ENCODE measurements around the gene AIFM3. TPM values are rescaled to one million over a fixed set of nuclear protein-coding genes. Genes with fewer than 3 reads are reported as not detected.

The AIFM3 gene
- total and polyA plus RNA-seq, 7 donors = 0.25 to 0.77 (median 0.53) TPM

DNA sequence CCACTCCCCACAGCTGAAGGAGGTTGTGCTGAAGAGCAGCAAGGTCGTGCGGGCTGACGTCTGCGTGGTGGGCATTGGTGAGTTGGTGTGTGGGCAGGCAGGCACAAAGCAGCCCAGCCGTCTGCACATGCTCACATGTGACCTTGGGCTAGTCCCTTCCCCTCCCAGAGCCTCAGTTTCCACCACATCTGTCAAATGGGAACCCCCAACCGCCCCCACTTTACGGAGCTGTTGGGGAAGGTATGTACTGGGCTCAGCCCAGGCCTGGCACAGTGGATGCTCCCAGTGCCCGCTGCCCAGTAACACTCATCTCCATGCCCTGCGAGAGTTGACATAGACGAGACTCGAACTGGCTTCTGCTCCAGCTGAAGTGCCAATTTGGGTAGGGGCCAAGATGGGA is 10.0 kb downstream of the AIFM3 start:
- 72 to 81% (median 79%) methylated on average over 11 of the region's 11 CpGs for WGBS, 3 donors
- H3K27me3 ChIP-seq (ENCODE audit: insufficient read depth in 3 of 3, low read length in 2 of 3) = no peaks in the 10 kb centered on the region
- TF ChIP-seq, protein P1, sequence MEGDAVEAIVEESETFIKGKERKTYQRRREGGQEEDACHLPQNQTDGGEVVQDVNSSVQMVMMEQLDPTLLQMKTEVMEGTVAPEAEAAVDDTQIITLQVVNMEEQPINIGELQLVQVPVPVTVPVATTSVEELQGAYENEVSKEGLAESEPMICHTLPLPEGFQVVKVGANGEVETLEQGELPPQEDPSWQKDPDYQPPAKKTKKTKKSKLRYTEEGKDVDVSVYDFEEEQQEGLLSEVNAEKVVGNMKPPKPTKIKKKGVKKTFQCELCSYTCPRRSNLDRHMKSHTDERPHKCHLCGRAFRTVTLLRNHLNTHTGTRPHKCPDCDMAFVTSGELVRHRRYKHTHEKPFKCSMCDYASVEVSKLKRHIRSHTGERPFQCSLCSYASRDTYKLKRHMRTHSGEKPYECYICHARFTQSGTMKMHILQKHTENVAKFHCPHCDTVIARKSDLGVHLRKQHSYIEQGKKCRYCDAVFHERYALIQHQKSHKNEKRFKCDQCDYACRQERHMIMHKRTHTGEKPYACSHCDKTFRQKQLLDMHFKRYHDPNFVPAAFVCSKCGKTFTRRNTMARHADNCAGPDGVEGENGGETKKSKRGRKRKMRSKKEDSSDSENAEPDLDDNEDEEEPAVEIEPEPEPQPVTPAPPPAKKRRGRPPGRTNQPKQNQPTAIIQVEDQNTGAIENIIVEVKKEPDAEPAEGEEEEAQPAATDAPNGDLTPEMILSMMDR (IDR thresholded peaks at IDR 0.05) = no peak
- no peak overlapping the region for H3K4me3 ChIP-seq
- H3K4me1 ChIP-seq = peaks cover 20% of the 10 kb centered on the region
- intact Hi-C loops (cut with DNase I) = no loop called here
- ATAC-seq (no peak), DNase-seq (no peak)
- H3K9me3 ChIP-seq = no peaks in the 10 kb centered on the region
- no peak overlapping the region for H3K27ac ChIP-seq
- H3K36me3 ChIP-seq (ENCODE audit: insufficient read depth in 1 of 2, low read depth in 1 of 2) = no peaks in the 10 kb centered on the region

DNA sequence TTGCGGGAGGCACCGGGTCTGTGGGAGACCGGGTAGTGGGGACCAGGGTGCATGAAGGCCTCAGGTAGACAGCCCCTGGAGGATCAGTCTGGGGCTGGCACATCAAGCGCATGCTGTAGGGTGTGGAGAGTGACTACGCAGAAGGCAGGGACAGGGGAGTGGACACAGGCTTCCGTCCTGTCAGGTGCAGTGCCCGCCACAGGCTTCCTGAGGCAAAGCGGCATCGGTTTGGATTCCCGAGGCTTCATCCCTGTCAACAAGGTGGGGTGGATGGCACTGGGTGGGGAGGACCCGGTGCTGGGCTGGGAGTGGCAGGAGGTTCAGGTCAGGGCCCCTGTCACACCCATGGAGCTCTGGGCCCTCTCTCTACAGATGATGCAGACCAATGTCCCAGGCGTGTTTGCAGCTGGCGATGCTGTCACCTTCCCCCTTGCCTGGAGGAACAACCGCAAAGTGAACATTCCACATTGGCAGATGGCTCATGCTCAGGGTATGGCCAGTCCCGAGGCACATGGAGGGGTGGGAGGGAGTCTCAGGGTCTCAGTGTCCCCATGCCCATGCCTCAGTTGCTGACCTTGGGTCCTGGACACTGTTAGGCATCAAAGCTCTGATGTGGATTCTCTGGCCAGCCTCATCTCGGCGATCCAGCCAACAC is 10.6 kb downstream of the AIFM3 start:
- H3K27ac ChIP-seq = no peak overlapping the region
- WGBS, 3 donors = 79 to 90% (median 80%) methylated on average over 16 to 17 of the region's 17 CpGs
- H3K4me1 ChIP-seq = peaks cover 20% of the 10 kb centered on the region
- H3K4me3 ChIP-seq = no peak overlapping the region
- ATAC-seq (no peak), DNase-seq (no peak)
- TF ChIP-seq, protein P1 (IDR thresholded peaks at IDR 0.05) = no peak
- no peaks in the 10 kb centered on the region for H3K9me3 ChIP-seq
- intact Hi-C loops (cut with DNase I) = no loop called here
- no peaks in the 10 kb centered on the region for H3K27me3 ChIP-seq (ENCODE audit: insufficient read depth in 3 of 3, low read length in 2 of 3)
- no peaks in the 10 kb centered on the region for H3K36me3 ChIP-seq (ENCODE audit: insufficient read depth in 1 of 2, low read depth in 1 of 2)

DNA sequence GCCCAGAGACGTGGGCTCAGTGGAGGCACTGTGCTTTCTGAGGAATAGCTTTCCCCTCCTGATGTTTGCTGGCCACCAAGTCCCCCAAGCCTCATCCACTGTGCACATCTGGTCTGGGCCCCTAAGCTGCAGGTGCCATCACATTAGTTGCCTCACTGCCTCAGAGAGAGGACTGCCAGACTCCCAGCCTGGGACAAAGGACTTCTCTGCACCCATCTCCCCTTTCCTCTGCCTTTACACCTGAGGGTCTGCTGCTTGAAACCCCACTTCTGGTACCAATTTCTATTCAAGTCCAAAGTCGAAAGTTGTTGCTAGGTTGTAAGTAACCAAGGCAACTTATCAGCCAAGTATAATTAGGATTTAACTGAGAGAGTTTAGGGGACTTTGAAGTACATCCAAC is 11.4 kb downstream of the AIFM3 start:
- WGBS, 3 donors = 75 to 81% (median 76%) methylated on average over 2 of the region's 2 CpGs
- DNase-seq (no peak), ATAC-seq (no peak)
- TF ChIP-seq, protein P1 (IDR thresholded peaks at IDR 0.05) = no peak
- no peak overlapping the region for H3K27ac ChIP-seq
- peaks cover 27% of the 10 kb centered on the region for H3K4me1 ChIP-seq
- H3K9me3 ChIP-seq = no peaks in the 10 kb centered on the region
- H3K27me3 ChIP-seq (ENCODE audit: insufficient read depth in 3 of 3, low read length in 2 of 3) = no peaks in the 10 kb centered on the region
- peaks cover 0 to 4% of the 10 kb centered on the region in 2 donors for H3K36me3 ChIP-seq (ENCODE audit: insufficient read depth in 1 of 2, low read depth in 1 of 2)
- intact Hi-C loops (cut with DNase I) = no loop called here
- H3K4me3 ChIP-seq = no peak overlapping the region

DNA sequence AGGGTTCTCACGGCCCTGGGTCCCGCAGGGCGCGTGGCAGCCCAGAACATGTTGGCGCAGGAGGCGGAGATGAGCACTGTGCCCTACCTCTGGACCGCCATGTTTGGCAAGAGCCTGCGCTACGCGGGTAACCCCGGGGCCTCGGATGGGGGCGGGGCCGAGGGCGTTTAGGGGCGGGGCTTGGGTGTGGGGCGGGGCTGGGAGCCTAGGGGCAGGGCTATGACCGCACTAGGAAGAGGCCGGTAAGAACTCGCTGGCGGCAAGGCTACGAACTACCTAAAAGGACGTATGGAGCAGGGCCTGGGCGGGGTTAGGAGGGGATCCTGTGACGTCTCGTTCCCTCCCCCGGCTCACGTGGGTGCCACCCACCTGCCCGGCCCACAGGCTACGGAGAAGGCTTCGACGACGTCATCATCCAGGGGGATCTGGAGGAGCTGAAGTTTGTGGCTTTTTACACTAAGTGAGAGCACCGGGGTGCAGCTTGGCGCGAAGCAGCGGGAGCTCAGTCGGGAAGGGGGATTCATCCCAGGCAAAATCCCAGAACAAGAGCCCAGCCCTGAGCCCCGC is 12.3 kb downstream of the AIFM3 start:
- intact Hi-C loops (cut with DNase I) = no loop called here
- peaks cover 27% of the 10 kb centered on the region for H3K4me1 ChIP-seq
- DNase-seq (peak; percentile 71 to 82), ATAC-seq (peak; percentile 36 to 61 (median 54))
- peak overlapping the region; percentile 48 for H3K4me3 ChIP-seq
- no peak overlapping the region for H3K27ac ChIP-seq
- WGBS, 3 donors = 11 to 13% (median 12%) methylated on average over 37 to 39 of the region's 39 CpGs
- TF ChIP-seq, protein P1 (IDR thresholded peaks at IDR 0.05) = no peak
- no peaks in the 10 kb centered on the region for H3K9me3 ChIP-seq
- peaks cover 0 to 12% of the 10 kb centered on the region in 2 donors for H3K36me3 ChIP-seq (ENCODE audit: insufficient read depth in 1 of 2, low read depth in 1 of 2)
- H3K27me3 ChIP-seq (ENCODE audit: insufficient read depth in 3 of 3, low read length in 2 of 3) = no peaks in the 10 kb centered on the region

Measured in psoas muscle (tissue), 8 donors.